Mucosa of stomach (tissue), 1 donor: ENCODE measurements around the gene ASCL5.
"Not testable (repeated sequence)": the region's sequence is repeated elsewhere in the genome, so short reads cannot be mapped to it uniquely, and the experiment has no call there.

Source experiments
- H3K27me3 ChIP-seq: one replicate; pipeline ENCODE4 v1.7.0; 2013; ENCODE audit warnings: mild to moderate bottlenecking, low read length; ENCODE audit not compliant: control insufficient read depth, insufficient read depth
- H3K36me3 ChIP-seq: one replicate; pipeline ENCODE4 v1.7.0; 2013; ENCODE audit warnings: low read length; ENCODE audit not compliant: control insufficient read depth, insufficient read depth
- H3K4me1 ChIP-seq: one replicate; pipeline ENCODE4 v1.7.0; 2013; ENCODE audit warnings: mild to moderate bottlenecking, low read length; ENCODE audit not compliant: control insufficient read depth, insufficient read depth
- H3K4me3 ChIP-seq: one replicate; pipeline ENCODE4 v1.7.0; 2013; ENCODE audit warnings: low read length
- H3K9ac ChIP-seq: one replicate; pipeline ENCODE4 v1.7.0; 2013; ENCODE audit warnings: mild to moderate bottlenecking, low read length, moderate library complexity
- H3K9me3 ChIP-seq: one replicate; pipeline ENCODE4 v1.7.0; 2013; ENCODE audit warnings: mild to moderate bottlenecking, low read length, moderate library complexity; ENCODE audit not compliant: control insufficient read depth
- donor health status: Pancreatic carcinoma.

The ASCL5 gene

DNA sequence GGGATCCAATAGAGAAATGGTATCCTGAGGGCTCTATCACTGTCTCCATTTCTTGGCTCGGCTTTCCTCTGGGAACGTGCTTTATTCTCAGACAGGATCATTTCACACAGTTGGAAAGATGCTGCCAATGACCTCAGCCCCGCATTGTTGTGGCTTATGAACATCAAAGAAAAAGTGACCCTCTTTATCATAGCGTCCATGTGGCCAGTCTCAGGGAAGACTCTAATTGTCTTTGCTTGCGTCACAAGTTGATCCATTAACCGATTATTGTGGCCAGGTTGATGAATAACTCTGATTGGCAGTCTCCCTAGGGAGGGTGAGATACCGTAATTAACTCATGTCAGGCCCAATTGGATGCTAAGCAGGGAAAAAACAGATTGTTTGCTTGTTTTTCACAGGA lies 37.7 kb upstream of the ASCL5 start:
- no peaks in the 10 kb centered on the region for H3K36me3 ChIP-seq
- H3K4me3 ChIP-seq = no peak overlapping the region
- H3K27me3 ChIP-seq = no peaks in the 10 kb centered on the region
- H3K4me1 ChIP-seq = no peaks in the 10 kb centered on the region
- H3K9me3 ChIP-seq = no peaks in the 10 kb centered on the region
- H3K9ac ChIP-seq = no peak overlapping the region

DNA sequence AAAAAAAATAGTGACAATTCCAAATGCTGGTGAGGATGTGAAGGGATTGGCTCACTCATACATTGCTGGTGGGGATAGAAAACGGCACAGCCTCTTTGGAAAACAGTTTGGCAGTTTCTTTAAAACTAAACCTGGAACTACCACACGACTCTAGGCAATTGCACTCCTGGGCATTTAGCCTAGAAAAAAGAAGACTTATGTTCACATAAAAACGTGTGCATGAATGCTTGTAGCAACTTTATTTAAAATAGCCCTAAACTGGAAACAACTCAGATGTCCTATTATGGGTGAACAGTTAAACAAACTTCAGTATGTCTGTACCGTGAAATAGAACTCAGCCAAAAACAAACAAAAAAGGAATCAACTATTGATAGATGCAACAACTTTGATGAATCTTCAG lies 36.7 kb upstream of the ASCL5 start:
- H3K9ac ChIP-seq = no peak overlapping the region
- H3K4me1 ChIP-seq = no peaks in the 10 kb centered on the region
- no peaks in the 10 kb centered on the region for H3K9me3 ChIP-seq
- H3K36me3 ChIP-seq = no peaks in the 10 kb centered on the region
- H3K4me3 ChIP-seq = no peak overlapping the region
- H3K27me3 ChIP-seq = no peaks in the 10 kb centered on the region

DNA sequence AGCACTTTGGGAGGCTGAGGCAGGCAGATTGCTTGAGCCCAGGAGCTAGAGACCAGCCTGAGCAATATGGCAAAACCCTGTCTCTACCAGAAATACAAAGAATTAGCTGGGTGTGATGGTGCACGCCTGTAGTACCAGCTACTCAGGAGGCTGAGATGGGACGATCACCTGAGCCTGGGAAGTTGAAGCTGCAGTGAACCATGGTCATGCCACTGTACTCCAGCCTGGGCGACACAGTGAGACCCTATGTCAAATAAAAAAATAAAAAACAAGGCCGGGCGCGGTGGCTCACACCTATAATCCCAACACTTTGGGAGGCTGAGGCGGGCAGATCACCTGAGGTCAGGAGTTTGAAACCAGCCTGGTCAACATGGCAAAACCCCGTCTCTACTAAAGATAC lies 36.1 kb upstream of the ASCL5 start:
- not testable (repeated sequence) for H3K9me3 ChIP-seq, H3K36me3 ChIP-seq, H3K4me1 ChIP-seq, H3K27me3 ChIP-seq, H3K4me3 ChIP-seq, H3K9ac ChIP-seq

DNA sequence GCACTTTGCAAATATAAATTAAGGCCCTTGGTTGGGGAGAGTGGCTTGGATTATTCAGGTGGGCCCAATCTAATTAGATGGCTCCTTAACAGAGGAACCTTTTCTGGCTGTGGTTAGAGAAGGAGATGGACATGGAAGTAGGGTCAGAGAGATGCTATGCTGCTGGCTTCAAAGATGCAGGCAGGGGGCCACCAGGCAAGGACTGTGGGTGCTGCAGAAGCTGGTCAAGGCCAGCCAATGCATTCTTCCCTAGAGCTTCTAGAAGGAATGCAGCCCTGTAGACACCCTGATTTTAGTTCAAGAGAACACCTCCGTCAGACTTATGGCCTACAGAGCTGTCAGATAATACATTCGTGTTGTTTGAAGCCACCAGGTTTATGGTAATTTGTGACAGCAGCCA lies 31.0 kb upstream of the ASCL5 start:
- Histone ChIP-seq H3K4me1 (peaks cover 11% of the 10 kb centered on the region), H3K36me3 (no peaks in the 10 kb centered on the region), H3K9me3 (no peaks in the 10 kb centered on the region), H3K27me3 (no peaks in the 10 kb centered on the region), H3K9ac (no peak overlapping the region), H3K4me3 (no peak overlapping the region)

DNA sequence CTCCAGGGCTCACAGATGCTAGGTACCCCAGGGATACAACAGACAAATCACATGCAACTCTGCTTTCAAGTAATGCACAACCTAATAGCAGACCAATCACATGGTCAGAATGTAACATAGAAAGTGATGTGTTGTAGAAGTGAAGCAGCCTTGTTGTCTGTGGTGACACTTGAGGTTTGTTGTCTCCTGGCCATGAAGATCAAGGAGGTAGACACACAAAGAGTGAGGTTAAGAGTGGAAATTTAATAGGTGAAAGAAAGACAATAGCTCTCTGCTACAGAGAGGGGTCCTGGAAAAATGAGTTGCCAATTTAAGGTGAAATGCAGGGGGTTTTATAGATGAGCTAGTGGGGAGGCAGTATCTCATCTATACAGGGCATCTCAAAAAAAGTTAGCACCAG lies 29.8 kb upstream of the ASCL5 start:
- H3K4me1 ChIP-seq = peaks cover 11% of the 10 kb centered on the region
- H3K36me3 ChIP-seq = no peaks in the 10 kb centered on the region
- H3K9ac ChIP-seq = no peak overlapping the region
- H3K27me3 ChIP-seq = no peaks in the 10 kb centered on the region
- no peak overlapping the region for H3K4me3 ChIP-seq
- H3K9me3 ChIP-seq = no peaks in the 10 kb centered on the region

DNA sequence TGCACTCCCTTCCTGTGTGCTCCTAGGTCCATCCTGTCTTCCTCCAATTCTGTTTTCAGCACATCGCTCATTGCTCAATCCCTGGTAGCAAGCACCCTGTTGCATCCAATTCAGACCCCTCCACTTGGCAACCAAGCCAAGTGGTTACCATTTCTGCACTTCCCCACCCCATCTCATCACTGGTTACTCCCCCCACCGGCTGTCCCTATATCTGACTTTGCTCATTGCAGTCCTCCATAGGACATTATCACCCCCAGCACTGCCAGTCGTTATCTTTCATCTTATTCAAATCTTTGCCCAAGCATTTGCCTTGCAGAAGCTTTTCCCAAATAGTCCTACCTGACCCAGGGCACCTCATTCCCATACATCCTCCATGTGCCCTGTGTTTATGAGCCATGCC lies 29.4 kb upstream of the ASCL5 start:
- no peaks in the 10 kb centered on the region for H3K36me3 ChIP-seq
- H3K4me1 ChIP-seq = peaks cover 11% of the 10 kb centered on the region
- H3K9ac ChIP-seq = no peak overlapping the region
- no peaks in the 10 kb centered on the region for H3K27me3 ChIP-seq
- no peak overlapping the region for H3K4me3 ChIP-seq
- H3K9me3 ChIP-seq = no peaks in the 10 kb centered on the region

DNA sequence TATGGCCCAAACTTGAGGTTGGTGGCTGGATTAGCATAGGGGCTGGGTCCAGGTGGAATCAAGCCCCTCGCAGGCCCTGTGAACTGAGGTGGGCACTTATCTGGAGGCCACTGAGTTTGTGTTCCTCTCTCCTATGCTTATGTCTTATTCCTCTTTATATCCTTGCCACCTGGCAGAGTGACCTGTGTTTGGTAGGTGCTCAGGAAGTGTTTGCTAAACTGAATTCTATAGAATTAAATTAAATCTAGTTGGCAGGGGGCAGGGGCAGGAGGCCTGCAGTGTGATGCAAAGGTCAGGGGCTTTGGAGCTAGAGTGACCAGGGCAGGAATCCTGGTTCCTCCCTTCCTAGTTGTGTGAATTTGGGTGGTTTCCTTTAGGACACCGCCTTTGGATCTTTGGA lies 28.4 kb upstream of the ASCL5 start:
- Histone ChIP-seq H3K27me3 (no peaks in the 10 kb centered on the region), H3K36me3 (no peaks in the 10 kb centered on the region), H3K9ac (no peak overlapping the region), H3K4me1 (peaks cover 17% of the 10 kb centered on the region), H3K4me3 (no peak overlapping the region), H3K9me3 (no peaks in the 10 kb centered on the region)

DNA sequence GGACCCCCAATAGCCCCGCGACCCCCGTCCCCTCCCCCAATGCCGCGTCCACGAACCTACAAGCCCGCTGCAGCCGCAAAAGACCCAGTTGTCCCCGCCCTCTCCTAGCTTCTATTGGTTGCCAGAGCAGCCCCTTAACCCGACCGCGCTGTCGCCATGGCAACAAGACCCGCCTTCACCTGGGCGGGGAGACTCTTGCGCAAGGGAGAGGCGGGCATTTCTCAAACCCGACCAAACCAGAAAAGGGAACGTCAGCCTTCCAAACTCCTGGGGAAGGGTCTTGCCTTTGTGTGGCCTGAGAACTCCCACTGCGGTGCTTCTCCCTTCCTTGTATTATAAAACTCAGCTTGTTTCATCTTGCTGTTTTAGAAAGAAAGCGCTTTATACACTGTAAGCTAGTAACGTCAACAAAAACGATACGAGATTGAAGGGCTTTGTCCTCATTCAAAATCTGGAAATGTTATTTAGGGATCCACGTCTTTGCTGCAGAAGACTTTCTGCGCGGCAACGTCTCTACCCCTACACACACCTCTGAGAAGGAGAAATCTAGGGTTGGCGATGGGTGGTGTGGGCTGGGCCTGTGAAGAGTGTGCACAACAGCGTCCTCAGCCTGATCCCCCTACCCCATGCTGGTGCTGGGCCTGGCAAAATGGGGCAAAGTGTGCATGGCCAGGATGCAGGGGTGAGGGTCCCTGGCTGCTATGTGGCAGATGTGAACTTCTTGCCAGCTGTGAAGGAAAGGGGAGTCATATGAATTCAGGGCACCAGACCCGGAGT lies 27.6 kb upstream of the ASCL5 start, which contains the start of gene TMEM9:
TSS of gene TMEM9 (minus strand) at position 86 of the 777 bp plus-strand sequence. CDS start 551 bp downstream, outside the sequence.
- peak within 1 kb of the TSS; percentile 84 for H3K4me3 ChIP-seq
- H3K4me1 ChIP-seq = peaks cover 23% of the 10 kb centered on the region
- no peaks in the 10 kb centered on the region for H3K27me3 ChIP-seq
- H3K36me3 ChIP-seq = no peaks in the 10 kb centered on the region
- peak within 1 kb of the TSS; percentile 78 for H3K9ac ChIP-seq
- H3K9me3 ChIP-seq = no peaks in the 10 kb centered on the region

DNA sequence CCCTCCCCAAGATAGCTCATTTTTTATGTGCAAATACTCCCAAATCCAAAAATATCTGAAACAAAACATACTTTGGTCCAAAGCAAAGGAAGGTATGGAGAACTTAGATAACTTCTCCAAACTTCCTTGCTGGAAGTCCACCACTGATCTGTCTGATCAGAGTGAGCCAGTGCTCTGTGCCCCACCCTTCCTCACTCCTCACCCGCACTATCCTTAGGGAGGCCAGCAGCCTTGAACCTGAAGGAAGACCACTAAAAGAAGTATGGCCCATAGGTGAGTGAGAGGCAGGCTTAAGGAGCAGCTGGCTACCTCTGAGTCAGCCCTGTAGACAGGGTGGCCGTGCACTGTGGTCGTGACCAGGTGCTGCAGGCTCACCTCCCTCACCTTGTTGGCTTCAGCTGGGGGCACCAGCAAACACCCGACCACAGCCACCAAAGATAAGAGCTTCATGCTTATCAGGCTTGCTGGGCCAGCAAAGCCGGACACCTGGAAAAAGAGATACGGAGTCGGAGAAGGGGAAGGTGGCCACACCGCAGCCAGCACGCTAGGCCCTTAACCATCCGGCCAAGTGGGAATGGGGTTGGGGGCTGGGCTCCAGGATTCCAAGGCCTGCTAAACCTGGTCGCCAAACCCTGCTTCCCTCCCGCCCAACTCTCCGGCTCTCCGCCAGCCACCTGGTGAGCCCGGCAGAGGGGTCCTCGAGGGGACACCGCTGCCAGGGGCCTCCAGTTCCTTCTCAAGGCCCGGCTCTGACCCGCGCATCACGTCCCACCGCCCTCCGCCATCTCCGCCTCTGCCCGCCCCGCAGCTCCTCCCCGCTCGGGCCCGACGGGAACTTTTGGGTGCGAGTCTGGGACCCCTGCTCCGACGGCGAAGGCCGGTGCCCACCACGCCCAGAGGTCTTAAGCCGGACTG lies 26.7 kb upstream of the ASCL5 start:
- Histone ChIP-seq H3K9me3 (no peaks in the 10 kb centered on the region), H3K4me1 (peaks cover 23% of the 10 kb centered on the region), H3K4me3 (peak overlapping the region; percentile 84), H3K27me3 (no peaks in the 10 kb centered on the region), H3K36me3 (no peaks in the 10 kb centered on the region), H3K9ac (peak overlapping the region; percentile 78)

DNA sequence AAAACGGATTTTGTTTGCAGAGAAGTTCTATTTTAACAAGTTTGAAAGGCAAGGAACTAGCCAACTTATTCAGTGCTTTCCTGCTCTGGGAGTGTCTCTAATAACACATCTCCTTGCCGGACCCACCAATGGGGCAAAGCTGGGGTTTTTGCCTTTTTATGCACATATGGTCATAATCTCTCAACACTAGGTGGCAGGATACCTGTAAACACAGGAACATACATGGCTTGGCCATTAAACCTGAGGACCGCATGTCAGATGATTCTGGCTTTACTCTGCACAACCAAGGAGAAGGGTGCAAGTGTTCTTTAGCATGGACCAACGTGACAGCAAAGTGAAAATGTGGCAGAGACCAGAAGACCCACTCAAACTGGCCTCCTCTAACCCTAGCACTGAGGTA lies 22.4 kb upstream of the ASCL5 start:
- no peaks in the 10 kb centered on the region for H3K27me3 ChIP-seq

DNA sequence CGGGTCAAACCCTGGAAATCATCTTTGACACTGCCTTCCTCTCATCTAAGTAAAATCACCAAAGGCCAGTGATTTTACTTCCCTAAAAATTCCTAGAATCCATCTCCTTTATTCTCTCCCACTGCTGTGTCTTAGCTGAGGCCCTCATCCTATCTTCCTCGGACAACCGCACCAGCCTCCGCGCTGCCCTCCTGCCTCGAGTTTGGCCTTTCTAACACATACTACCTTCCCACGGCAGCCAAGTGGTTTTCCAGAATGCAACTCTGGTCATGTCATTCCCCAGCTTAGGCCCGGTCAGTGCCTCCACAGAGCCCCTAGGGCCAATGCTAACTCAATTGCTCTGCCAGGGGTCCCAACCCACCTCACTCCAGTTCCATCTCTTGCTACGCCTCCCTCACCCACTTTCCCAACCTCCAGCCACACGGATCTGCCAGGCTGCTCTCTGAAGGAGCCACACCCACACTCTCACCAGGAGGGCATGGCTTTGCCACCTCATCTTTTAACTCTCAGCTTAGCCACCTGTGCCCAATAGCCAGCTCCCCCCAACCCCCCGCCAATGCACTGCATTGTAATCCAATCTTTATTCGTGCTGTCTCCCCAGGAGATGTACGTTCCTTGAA lies 20.5 kb upstream of the ASCL5 start:
- H3K36me3 ChIP-seq = no peaks in the 10 kb centered on the region
- no peak overlapping the region for H3K9ac ChIP-seq
- H3K27me3 ChIP-seq = no peaks in the 10 kb centered on the region
- H3K4me1 ChIP-seq = peaks cover 12% of the 10 kb centered on the region
- no peaks in the 10 kb centered on the region for H3K9me3 ChIP-seq
- H3K4me3 ChIP-seq = no peak overlapping the region

More for the DNA sequence above, 22.4 kb upstream of the ASCL5 start:
- Histone ChIP-seq H3K4me1 (peaks cover 18% of the 10 kb centered on the region), H3K9ac (no peak overlapping the region), H3K4me3 (no peak overlapping the region), H3K36me3 (no peaks in the 10 kb centered on the region), H3K9me3 (no peaks in the 10 kb centered on the region)
